ENCODE measurements around the gene ATP9B.
"Not testable (repeated sequence)": the region's sequence is repeated elsewhere in the genome, so short reads cannot be mapped to it uniquely, and the experiment has no call there.

GRCh38 chr18:79290409-79290808, 221.2 kb downstream of the ATP9B start:
- not testable (repeated sequence) for TF ChIP-seq CTCF (IDR thresholded peaks at IDR 0.05); ZFX (IDR thresholded peaks at IDR 0.05; ENCODE audit: borderline replicate concordance)
